M059J (cell line): ENCODE measurements around the gene SSU72. TPM values are rescaled to one million over a fixed set of nuclear protein-coding genes. Genes with fewer than 3 reads are reported as not detected.
A peak's percentile ranks its signal among the peaks of the same experiment; 100 is the strongest.
"Not testable (repeated sequence)": the region's sequence is repeated elsewhere in the genome, so short reads cannot be mapped to it uniquely, and the experiment has no call there.

ENCODE experiments used
- DNase-seq: peaks from one replicate; pipeline ENCODE4 v3.0.0-alpha.2; 2012; ENCODE audit warnings: low read depth
- total RNA-seq: library from RNA; depleted of rRNA; stranded (reverse); fragments of >200 nt; shearing (Covaris generic); gene quantifications from 2 replicates; pipeline ENCODE4 v1.2.3, GENCODE V29; 2014

Gene SSU72
- total RNA-seq, 1 experiment from 2014 or later = 96.9 TPM

GRCh38 chr1:1595341-1595740 is 20.7 kb upstream of the SSU72 start:
- DNase-seq = not testable (repeated sequence)

- peak; percentile 31 for DNase-seq
Measured at GRCh38 chr1:1594602-1595260, 20.1 kb upstream of the SSU72 start.

- no peak for DNase-seq
Measured at GRCh38 chr1:1593834-1594601, 19.4 kb upstream of the SSU72 start.

- peak; percentile 47 for DNase-seq
Measured at GRCh38 chr1:1591452-1591851, 16.8 kb upstream of the SSU72 start.

- no peak for DNase-seq
Measured at GRCh38 chr1:1583347-1584010, 8.8 kb upstream of the SSU72 start.

GRCh38 chr1:1582585-1583346 is 8.1 kb upstream of the SSU72 start:
- DNase-seq = no peak

- no peak for DNase-seq
Measured at GRCh38 chr1:1578371-1578940, 3.8 kb upstream of the SSU72 start.

GRCh38 chr1:1577367-1578011 is 2.8 kb upstream of the SSU72 start:
- no peak for DNase-seq

- DNase-seq = peak; percentile 63
Measured at GRCh38 chr1:1573843-1574720, 581 bp downstream of the SSU72 start.

- no peak for DNase-seq
Measured at GRCh38 chr1:1569341-1569740, 5.3 kb downstream of the SSU72 start.

- DNase-seq = no peak
Measured at GRCh38 chr1:1567891-1568291, 6.8 kb downstream of the SSU72 start.

GRCh38 chr1:1567152-1567875 is 7.3 kb downstream of the SSU72 start:
- no peak for DNase-seq

- no peak for DNase-seq
Measured at GRCh38 chr1:1565340-1565739, 9.3 kb downstream of the SSU72 start.

- no peak for DNase-seq
Measured at GRCh38 chr1:1564268-1564667, 10.4 kb downstream of the SSU72 start.

- DNase-seq = no peak
Measured at GRCh38 chr1:1563688-1564087, 11.0 kb downstream of the SSU72 start.

GRCh38 chr1:1562556-1563195 is 12.0 kb downstream of the SSU72 start:
- no peak for DNase-seq

- no peak for DNase-seq
Measured at GRCh38 chr1:1561801-1562470, 12.7 kb downstream of the SSU72 start.

GRCh38 chr1:1560178-1560577 is 14.5 kb downstream of the SSU72 start:
- DNase-seq = no peak
